Stimulated activated CD8-positive, alpha-beta memory T cell treated with anti-CD3 and anti-CD28 coated beads, Interleukin-12 subunit alpha, Interleukin-12 subunit beta, amount 100 ng/mL, for 24 hours (primary cell): ENCODE data around the gene IGFBP5.

Source experiments
- DNase-seq: peaks from one replicate; pipeline ENCODE4 v3.0.0-alpha.2; 2020; ENCODE audit errors: extremely low read depth

IGFBP5 gene

GRCh38 chr2:216695401-216695821, at the start of gene IGFBP5:
Gene IGFBP5, minus strand, starts transcription at chr2:216695549. Its CDS starts 774 bp downstream, at chr2:216694775.
- DNase-seq: no peak

- no peak for DNase-seq
Measured at GRCh38 chr2:216743781-216744180, 48.4 kb upstream of the IGFBP5 start.

GRCh38 chr2:216742411-216742810, 47.1 kb upstream of the IGFBP5 start:
- DNase-seq: no peak

- DNase-seq: no peak
Measured at GRCh38 chr2:216741223-216741593, 45.9 kb upstream of the IGFBP5 start.

GRCh38 chr2:216740557-216741222, 45.3 kb upstream of the IGFBP5 start:
- DNase-seq: no peak

- DNase-seq: no peak
Measured at GRCh38 chr2:216739035-216739434, 43.7 kb upstream of the IGFBP5 start.

- DNase-seq: no peak
Measured at GRCh38 chr2:216737676-216738075, 42.3 kb upstream of the IGFBP5 start.

GRCh38 chr2:216736326-216736725, 41.0 kb upstream of the IGFBP5 start:
- no peak for DNase-seq

GRCh38 chr2:216735668-216736067, 40.3 kb upstream of the IGFBP5 start:
- no peak for DNase-seq

GRCh38 chr2:216735086-216735485, 39.7 kb upstream of the IGFBP5 start:
- no peak for DNase-seq

GRCh38 chr2:216733046-216733445, 37.7 kb upstream of the IGFBP5 start:
- no peak for DNase-seq

- no peak for DNase-seq
Measured at GRCh38 chr2:216732334-216732733, 37.0 kb upstream of the IGFBP5 start.

GRCh38 chr2:216731465-216731864, 36.1 kb upstream of the IGFBP5 start:
- DNase-seq: no peak

- no peak for DNase-seq
Measured at GRCh38 chr2:216730871-216731270, 35.5 kb upstream of the IGFBP5 start.

GRCh38 chr2:216727346-216728122, 32.2 kb upstream of the IGFBP5 start:
- DNase-seq: no peak

GRCh38 chr2:216724190-216724589, 28.8 kb upstream of the IGFBP5 start:
- DNase-seq: no peak

GRCh38 chr2:216721141-216721540, 25.8 kb upstream of the IGFBP5 start:
- DNase-seq: no peak

GRCh38 chr2:216720722-216721121, 25.4 kb upstream of the IGFBP5 start:
- DNase-seq: no peak

GRCh38 chr2:216717907-216718615, 22.7 kb upstream of the IGFBP5 start:
- no peak for DNase-seq

GRCh38 chr2:216717491-216717901, 22.1 kb upstream of the IGFBP5 start:
- no peak for DNase-seq

- DNase-seq: no peak
Measured at GRCh38 chr2:216716109-216716508, 20.8 kb upstream of the IGFBP5 start.

- DNase-seq: no peak
Measured at GRCh38 chr2:216715402-216715974, 20.1 kb upstream of the IGFBP5 start.
